Measurements from ENCODE around the gene KCNK18.

The KCNK18 gene

DNA sequence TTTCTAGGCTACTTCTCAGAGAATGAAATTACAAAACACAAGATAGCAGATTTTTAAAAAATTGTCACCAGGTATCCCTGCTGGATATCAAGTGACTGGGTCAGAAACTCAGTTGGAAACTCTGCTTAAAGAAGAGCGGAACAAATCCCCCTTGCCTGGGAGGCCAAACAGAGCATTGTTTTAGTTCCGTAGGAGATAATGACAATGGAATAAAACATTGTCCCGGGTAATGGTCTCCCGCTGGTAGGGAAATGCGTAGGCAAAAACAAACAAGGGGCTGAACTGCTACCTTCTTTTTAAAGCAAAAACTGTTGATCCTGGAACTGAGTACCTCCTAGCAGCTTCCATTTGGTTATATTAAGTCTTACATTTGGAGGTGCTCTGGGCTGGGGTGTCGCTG is 37.9 kb upstream of the KCNK18 start:
- ATAC-seq (ENCODE audit: insufficient read depth, low read depth) = no peak
- no peaks in the 10 kb centered on the region for H3K9me3 ChIP-seq (ENCODE audit: insufficient read depth, low read length, severe bottlenecking)
- no peak overlapping the region for H3K4me2 ChIP-seq (ENCODE audit: insufficient read depth, low read length)
- TF ChIP-seq, protein P1, sequence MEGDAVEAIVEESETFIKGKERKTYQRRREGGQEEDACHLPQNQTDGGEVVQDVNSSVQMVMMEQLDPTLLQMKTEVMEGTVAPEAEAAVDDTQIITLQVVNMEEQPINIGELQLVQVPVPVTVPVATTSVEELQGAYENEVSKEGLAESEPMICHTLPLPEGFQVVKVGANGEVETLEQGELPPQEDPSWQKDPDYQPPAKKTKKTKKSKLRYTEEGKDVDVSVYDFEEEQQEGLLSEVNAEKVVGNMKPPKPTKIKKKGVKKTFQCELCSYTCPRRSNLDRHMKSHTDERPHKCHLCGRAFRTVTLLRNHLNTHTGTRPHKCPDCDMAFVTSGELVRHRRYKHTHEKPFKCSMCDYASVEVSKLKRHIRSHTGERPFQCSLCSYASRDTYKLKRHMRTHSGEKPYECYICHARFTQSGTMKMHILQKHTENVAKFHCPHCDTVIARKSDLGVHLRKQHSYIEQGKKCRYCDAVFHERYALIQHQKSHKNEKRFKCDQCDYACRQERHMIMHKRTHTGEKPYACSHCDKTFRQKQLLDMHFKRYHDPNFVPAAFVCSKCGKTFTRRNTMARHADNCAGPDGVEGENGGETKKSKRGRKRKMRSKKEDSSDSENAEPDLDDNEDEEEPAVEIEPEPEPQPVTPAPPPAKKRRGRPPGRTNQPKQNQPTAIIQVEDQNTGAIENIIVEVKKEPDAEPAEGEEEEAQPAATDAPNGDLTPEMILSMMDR (IDR thresholded peaks at IDR 0.05; ENCODE audit: borderline replicate concordance, extremely low read depth, low read length, poor library complexity, severe bottlenecking) = no peak
- TF ChIP-seq EZH2 (IDR thresholded peaks at IDR 0.05; ENCODE audit: borderline replicate concordance, low read depth, low read length, severe bottlenecking) = no peak
- H3K79me2 ChIP-seq (ENCODE audit: insufficient read depth, low read length) = no peaks in the 10 kb centered on the region
- H3K9ac ChIP-seq (ENCODE audit: low read depth, low read length) = no peak overlapping the region
- no peak overlapping the region for H3K4me3 ChIP-seq (ENCODE audit: low read depth in 1 of 2, low read length in 2 of 2)
- no peak overlapping the region for H3K27ac ChIP-seq (ENCODE audit: low read length)
- no peak for DNase-seq
- H2AFZ ChIP-seq (ENCODE audit: low read depth, low read length) = no peak overlapping the region
- peaks cover 23% of the 10 kb centered on the region for H3K27me3 ChIP-seq (ENCODE audit: insufficient read depth, low read length, poor library complexity)
- H4K20me1 ChIP-seq (ENCODE audit: insufficient read depth, low read length) = no peaks in the 10 kb centered on the region
- no peaks in the 10 kb centered on the region for H3K36me3 ChIP-seq (ENCODE audit: insufficient read depth, low read length)
- H3K4me1 ChIP-seq (ENCODE audit: insufficient read depth, low read length) = no peaks in the 10 kb centered on the region

DNA sequence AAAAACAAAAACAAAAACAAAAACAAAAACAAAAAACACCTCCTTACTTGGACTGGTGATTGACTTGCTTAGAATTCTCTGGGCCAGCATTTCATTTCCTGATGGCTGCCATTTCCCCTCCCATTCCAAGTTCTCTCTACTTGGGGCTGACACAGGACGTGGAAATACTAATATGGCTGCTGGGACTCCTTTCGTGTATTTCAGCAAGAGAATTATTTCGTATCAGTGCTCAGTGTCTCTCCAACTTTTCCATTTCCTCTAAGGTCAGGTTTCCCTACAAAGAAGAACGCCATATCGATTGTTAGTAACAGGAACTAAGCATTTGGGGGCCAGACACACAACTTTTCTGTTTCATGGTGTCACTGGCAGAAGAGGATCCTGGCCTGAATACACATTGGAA is 36.7 kb upstream of the KCNK18 start:
- Histone ChIP-seq H3K36me3 (ENCODE audit: insufficient read depth, low read length) (no peaks in the 10 kb centered on the region), H3K79me2 (ENCODE audit: insufficient read depth, low read length) (no peaks in the 10 kb centered on the region), H3K4me1 (ENCODE audit: insufficient read depth, low read length) (no peaks in the 10 kb centered on the region), H3K4me3 (ENCODE audit: low read depth in 1 of 2, low read length in 2 of 2) (no peak overlapping the region), H3K4me2 (ENCODE audit: insufficient read depth, low read length) (no peak overlapping the region), H3K9me3 (ENCODE audit: insufficient read depth, low read length, severe bottlenecking) (no peaks in the 10 kb centered on the region), H2AFZ (ENCODE audit: low read depth, low read length) (no peak overlapping the region), H3K27ac (ENCODE audit: low read length) (no peak overlapping the region), H4K20me1 (ENCODE audit: insufficient read depth, low read length) (no peaks in the 10 kb centered on the region), H3K9ac (ENCODE audit: low read depth, low read length) (no peak overlapping the region), H3K27me3 (ENCODE audit: insufficient read depth, low read length, poor library complexity) (peaks cover 23% of the 10 kb centered on the region)
- TF ChIP-seq, protein P1 (IDR thresholded peaks at IDR 0.05; ENCODE audit: borderline replicate concordance, extremely low read depth, low read length, poor library complexity, severe bottlenecking) = no peak
- TF ChIP-seq EZH2 (IDR thresholded peaks at IDR 0.05; ENCODE audit: borderline replicate concordance, low read depth, low read length, severe bottlenecking) = no peak
- no peak for DNase-seq
- no peak for ATAC-seq (ENCODE audit: insufficient read depth, low read depth)

DNA sequence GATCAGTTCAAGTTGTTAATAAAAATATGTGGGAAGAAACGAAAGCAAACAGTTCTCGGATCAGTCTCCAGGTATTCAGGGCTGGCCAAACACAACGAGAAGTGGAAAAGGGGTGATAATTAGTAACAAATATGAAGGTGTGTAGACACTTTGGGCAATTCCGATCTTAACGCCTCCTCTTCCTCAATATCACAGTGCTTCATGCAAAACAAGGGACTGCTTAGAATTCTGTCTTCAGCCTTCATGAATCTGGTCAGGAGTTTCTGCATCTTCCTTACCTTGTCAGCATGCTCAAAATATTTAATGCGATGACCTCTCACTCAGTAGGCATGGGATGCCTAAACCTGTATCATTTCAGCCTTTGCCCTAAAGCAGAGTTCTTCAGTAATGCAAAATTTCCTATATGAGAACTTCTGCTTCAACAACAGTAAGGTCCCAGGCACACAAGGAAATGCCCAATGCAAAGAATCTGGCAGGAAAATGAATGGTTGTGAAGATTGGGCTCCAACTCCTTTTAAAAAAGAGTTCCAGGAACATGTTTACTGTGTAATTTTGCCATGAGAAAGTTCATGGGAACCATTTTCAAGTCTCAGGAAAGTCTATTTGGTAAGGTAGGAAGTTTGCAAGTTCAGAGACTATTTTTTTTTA is 35.8 kb upstream of the KCNK18 start:
- H2AFZ ChIP-seq (ENCODE audit: low read depth, low read length) = no peak overlapping the region
- DNase-seq (no peak), ATAC-seq (ENCODE audit: insufficient read depth, low read depth) (no peak)
- H3K4me3 ChIP-seq (ENCODE audit: low read depth in 1 of 2, low read length in 2 of 2) = no peak overlapping the region
- no peaks in the 10 kb centered on the region for H3K4me1 ChIP-seq (ENCODE audit: insufficient read depth, low read length)
- no peaks in the 10 kb centered on the region for H4K20me1 ChIP-seq (ENCODE audit: insufficient read depth, low read length)
- H3K4me2 ChIP-seq (ENCODE audit: insufficient read depth, low read length) = no peak overlapping the region
- H3K36me3 ChIP-seq (ENCODE audit: insufficient read depth, low read length) = no peaks in the 10 kb centered on the region
- H3K9me3 ChIP-seq (ENCODE audit: insufficient read depth, low read length, severe bottlenecking) = no peaks in the 10 kb centered on the region
- no peaks in the 10 kb centered on the region for H3K79me2 ChIP-seq (ENCODE audit: insufficient read depth, low read length)
- no peak overlapping the region for H3K9ac ChIP-seq (ENCODE audit: low read depth, low read length)
- TF ChIP-seq, protein P1 (IDR thresholded peaks at IDR 0.05; ENCODE audit: borderline replicate concordance, extremely low read depth, low read length, poor library complexity, severe bottlenecking) = no peak
- TF ChIP-seq EZH2 (IDR thresholded peaks at IDR 0.05; ENCODE audit: borderline replicate concordance, low read depth, low read length, severe bottlenecking) = no peak
- H3K27ac ChIP-seq (ENCODE audit: low read length) = no peak overlapping the region
- peaks cover 23% of the 10 kb centered on the region for H3K27me3 ChIP-seq (ENCODE audit: insufficient read depth, low read length, poor library complexity)
